Lung (tissue), 12 donors: ENCODE measurements around the gene PYCARD. TPM values are rescaled to one million over a fixed set of nuclear protein-coding genes. Genes with fewer than 3 reads are reported as not detected.

ENCODE experiments used
- ATAC-seq: fragments of 200-7000 bp; cut with Tn5 transposase; one replicate; pipeline ENCODE4 v1.9.1; 2020; ENCODE audit warnings: moderate number of reproducible peaks; ENCODE audit not compliant: insufficient read depth, low FRiP score
- DNase-seq, 3 donors: peaks; one replicate each; pipeline ENCODE4 v3.0.0-alpha.2; 2013 to 2017
- H3K27ac ChIP-seq, 2 donors: one replicate each; pipeline ENCODE4 v1.5.1; 2013; ENCODE audit warnings: mild to moderate bottlenecking in 2 of 2, moderate library complexity in 2 of 2, control low read depth in 1 of 2, inconsistent platforms in 1 of 2, low read depth in 1 of 2, low read length in 1 of 2
- H3K27me3 ChIP-seq, 3 donors: one replicate each; pipeline ENCODE4 v1.5.1; 2013; ENCODE audit warnings: low read length in 2 of 3; ENCODE audit not compliant: control insufficient read depth in 3 of 3, insufficient read depth in 3 of 3
- H3K36me3 ChIP-seq, 4 donors: one replicate each; pipeline ENCODE4 v1.5.1; 2013; ENCODE audit warnings: low read length in 4 of 4, mild to moderate bottlenecking in 1 of 4, moderate library complexity in 1 of 4; ENCODE audit not compliant: control insufficient read depth in 4 of 4, insufficient read depth in 4 of 4
- H3K4me1 ChIP-seq, 5 donors: one replicate each; pipeline ENCODE4 v1.5.1; 2013; ENCODE audit warnings: low read length in 5 of 5, mild to moderate bottlenecking in 2 of 5, moderate library complexity in 1 of 5; ENCODE audit not compliant: control insufficient read depth in 5 of 5, insufficient read depth in 5 of 5
- H3K4me3 ChIP-seq: one replicate; pipeline ENCODE4 v1.5.1; 2013; ENCODE audit warnings: mild to moderate bottlenecking, control low read depth, moderate library complexity
- H3K9ac ChIP-seq, 2 donors: one replicate each; pipeline ENCODE4 v1.5.1; 2013; ENCODE audit warnings: low read length in 2 of 2, control low read depth in 1 of 2; ENCODE audit not compliant: insufficient read depth in 1 of 2
- H3K9me3 ChIP-seq, 4 donors: one replicate each; pipeline ENCODE4 v1.5.1; 2013; ENCODE audit warnings: low read length in 3 of 4, mild to moderate bottlenecking in 1 of 4, moderate library complexity in 1 of 4; ENCODE audit not compliant: control insufficient read depth in 4 of 4, insufficient read depth in 3 of 4
- WGBS, 2 donors: extraction: QIAGEN DNeasy Blood & Tissue Kit; methylation state at CpG; one replicate each; pipeline ENCODE4 v1.1.7; 2013; 5-methylcytosine and 5-hydroxymethylcytosine counted together
- polyA plus RNA-seq, 2 donors: library from polyadenylated mRNA; stranded (reverse); fragments of 200-250 nt; gene quantifications; one replicate each; pipeline ENCODE4 v1.2.1, GENCODE V29; 2013
- total RNA-seq, 2 donors: library from RNA; depleted of rRNA in 1 of 2; stranded (reverse); fragments of >200 nt in 1 of 2; gene quantifications; one replicate each; pipeline ENCODE4 v1.2.1, GENCODE V29; 2014 to 2021
- TF ChIP-seq, protein P1 (sequence below): IDR thresholded peaks from 2 replicates; pipeline ENCODE4 v1.5.1; 2012; ENCODE audit warnings: mild to moderate bottlenecking; ENCODE audit errors: control extremely low read depth, extremely low read depth
- donor health status: control.
- donor health status: control.
- donor health status: Bipolar disorder and iron deficiency.
- donor health status: healthy.
- donor health status: DM: yes; HTN: yes; CAD: no.

Gene PYCARD
- total and polyA plus RNA-seq, 4 donors, result 24.1 to 119 (median 70.1) TPM

DNA sequence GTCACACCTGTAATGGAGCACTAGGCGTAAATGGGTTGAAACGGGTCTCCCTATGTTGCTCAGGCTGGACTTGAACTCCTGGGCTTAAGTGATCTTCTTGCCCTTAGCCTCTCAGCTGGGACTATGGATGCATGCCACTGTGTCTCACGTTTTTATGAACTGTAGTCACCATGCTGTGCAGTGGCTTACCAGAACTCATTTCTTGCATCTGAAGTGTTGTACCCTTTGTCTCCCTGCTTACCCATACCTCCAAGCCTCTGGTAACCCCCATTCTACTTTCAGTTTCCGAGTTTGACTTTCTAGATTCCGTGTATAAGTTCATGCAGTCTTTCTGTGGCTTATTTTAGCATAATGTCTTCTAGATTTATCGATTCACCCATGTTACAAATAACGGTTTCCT, 7.7 kb downstream of the PYCARD start:
- ATAC-seq, result no peak
- peaks cover 0 to 2% (median 0%) of the 10 kb centered on the region in 5 donors for H3K4me1 ChIP-seq
- 84 to 92% methylated on average over 7 of the region's 7 CpGs for WGBS, 2 donors
- TF ChIP-seq, protein P1, sequence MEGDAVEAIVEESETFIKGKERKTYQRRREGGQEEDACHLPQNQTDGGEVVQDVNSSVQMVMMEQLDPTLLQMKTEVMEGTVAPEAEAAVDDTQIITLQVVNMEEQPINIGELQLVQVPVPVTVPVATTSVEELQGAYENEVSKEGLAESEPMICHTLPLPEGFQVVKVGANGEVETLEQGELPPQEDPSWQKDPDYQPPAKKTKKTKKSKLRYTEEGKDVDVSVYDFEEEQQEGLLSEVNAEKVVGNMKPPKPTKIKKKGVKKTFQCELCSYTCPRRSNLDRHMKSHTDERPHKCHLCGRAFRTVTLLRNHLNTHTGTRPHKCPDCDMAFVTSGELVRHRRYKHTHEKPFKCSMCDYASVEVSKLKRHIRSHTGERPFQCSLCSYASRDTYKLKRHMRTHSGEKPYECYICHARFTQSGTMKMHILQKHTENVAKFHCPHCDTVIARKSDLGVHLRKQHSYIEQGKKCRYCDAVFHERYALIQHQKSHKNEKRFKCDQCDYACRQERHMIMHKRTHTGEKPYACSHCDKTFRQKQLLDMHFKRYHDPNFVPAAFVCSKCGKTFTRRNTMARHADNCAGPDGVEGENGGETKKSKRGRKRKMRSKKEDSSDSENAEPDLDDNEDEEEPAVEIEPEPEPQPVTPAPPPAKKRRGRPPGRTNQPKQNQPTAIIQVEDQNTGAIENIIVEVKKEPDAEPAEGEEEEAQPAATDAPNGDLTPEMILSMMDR, result no peak
- H3K27ac ChIP-seq, result no peak overlapping the region
- no peak overlapping the region for H3K4me3 ChIP-seq
- H3K9ac ChIP-seq, result no peak overlapping the region
- no peaks in the 10 kb centered on the region for H3K27me3 ChIP-seq
- no peaks in the 10 kb centered on the region for H3K9me3 ChIP-seq
- DNase-seq, result no peak
- peaks cover 43 to 61% (median 44%) of the 10 kb centered on the region in 4 donors for H3K36me3 ChIP-seq

DNA sequence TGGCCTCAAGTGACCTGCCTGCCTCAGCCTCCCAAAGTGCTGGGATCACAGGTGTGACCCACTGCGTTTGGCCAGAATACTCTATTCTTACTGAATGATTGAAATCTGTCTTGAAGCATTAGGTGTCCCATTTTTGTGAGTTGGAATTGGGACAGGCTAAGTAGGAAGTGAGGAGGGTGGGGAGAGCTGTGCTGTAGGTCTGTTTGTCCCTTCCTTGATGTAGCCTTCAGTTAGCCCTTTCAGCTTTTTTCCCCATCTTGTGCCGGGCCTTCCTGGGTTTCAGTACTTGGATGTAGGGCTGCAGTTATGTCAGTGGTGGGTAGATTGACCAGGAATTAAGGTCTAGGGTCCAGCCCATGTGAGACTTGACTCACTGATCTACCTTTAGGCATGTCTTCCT, 8.7 kb downstream of the PYCARD start:
- Histone ChIP-seq H3K4me3 (no peak overlapping the region), H3K9ac (no peak overlapping the region), H3K27ac (no peak overlapping the region), H3K4me1 (peaks cover 0 to 2% (median 0%) of the 10 kb centered on the region in 5 donors), H3K27me3 (no peaks in the 10 kb centered on the region), H3K36me3 (peaks cover 50 to 61% (median 53%) of the 10 kb centered on the region in 4 donors), H3K9me3 (no peaks in the 10 kb centered on the region)
- TF ChIP-seq, protein P1, result no peak
- WGBS, 2 donors, result 90 to 94% methylated on average over 2 of the region's 2 CpGs
- ATAC-seq, result no peak
- no peak for DNase-seq

- H3K27ac ChIP-seq, result no peak overlapping the region
- TF ChIP-seq, protein P1, result no peak
- 91% methylated on average over 16 of the region's 16 CpGs for WGBS, 2 donors
- no peaks in the 10 kb centered on the region for H3K9me3 ChIP-seq
- no peak overlapping the region for H3K9ac ChIP-seq
- H3K36me3 ChIP-seq, result peaks cover 59 to 63% (median 61%) of the 10 kb centered on the region in 4 donors
- ATAC-seq, result no peak
- no peak overlapping the region for H3K4me3 ChIP-seq
- no peak for DNase-seq
- H3K27me3 ChIP-seq, result no peaks in the 10 kb centered on the region
- no peaks in the 10 kb centered on the region for H3K4me1 ChIP-seq
Measured at GRCh38 chr16:31192856-31193642, 9.5 kb downstream of the PYCARD start.
